Measurements from ENCODE around the gene AHCYL2.
"Not testable (repeated sequence)": the region's sequence is repeated elsewhere in the genome, so short reads cannot be mapped to it uniquely, and the experiment has no call there.

Gene AHCYL2

DNA sequence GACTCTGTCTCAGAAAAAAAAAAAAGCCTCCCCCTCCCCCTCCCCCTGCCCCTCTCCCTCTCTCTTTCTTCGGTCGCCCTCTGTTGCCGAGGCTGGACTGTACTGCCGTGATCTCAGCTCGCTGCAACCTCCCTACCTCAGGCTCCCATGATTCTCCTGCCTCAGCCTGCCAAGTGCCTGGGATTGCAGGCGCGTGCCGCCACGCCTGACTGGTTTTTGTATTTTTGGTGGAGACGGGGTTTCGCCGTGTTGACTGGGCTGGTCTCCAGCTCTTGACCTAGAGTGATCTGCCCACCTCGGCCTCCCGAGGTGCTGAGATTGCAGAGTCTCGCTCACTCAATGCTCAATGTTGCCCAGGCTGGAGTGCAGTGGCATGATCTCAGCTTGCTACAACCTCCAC is 9.1 kb upstream of the AHCYL2 start:
- not testable (repeated sequence) for H3K4me3 Mint-ChIP-seq; H3K9me3 Mint-ChIP-seq; H3K4me1 Mint-ChIP-seq (ENCODE audit: low read depth in 2 of 2); H3K36me3 Mint-ChIP-seq (ENCODE audit: insufficient read depth); H3K27ac Mint-ChIP-seq; DNase-seq; ATAC-seq (replicated peaks)
- peaks cover 11 to 40% of the 10 kb centered on the region in 2 donors for H3K27me3 Mint-ChIP-seq

DNA sequence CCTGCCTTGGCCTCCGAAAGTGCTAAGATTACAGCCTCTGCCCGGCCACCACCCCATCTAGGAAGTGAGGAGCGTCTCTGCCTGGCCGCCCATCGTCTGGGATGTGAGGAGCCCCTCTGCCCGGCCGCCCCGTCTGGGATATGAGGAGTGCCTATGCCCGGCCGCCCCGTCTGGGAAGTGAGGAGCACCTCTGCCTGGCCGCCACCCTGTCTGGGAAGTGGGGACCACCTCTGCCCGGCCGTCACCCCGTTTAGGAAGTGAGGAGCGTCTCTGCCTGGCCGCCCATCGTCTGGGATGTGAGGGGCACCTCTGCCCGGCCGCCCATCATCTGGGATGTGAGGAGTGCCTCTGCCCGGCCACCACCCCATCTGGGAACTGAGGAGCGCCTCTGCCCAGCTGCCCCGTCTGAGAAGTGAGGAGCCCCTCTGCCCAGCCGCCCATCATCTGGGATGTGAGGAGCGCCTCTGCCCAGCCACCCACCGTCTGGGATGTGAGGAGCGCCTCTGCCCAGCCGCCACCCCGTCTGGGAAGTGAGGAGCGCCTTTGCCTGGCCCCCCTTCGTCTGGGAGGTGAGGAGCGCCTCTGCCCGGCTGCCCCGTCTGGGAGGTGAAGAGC is 8.6 kb upstream of the AHCYL2 start:
- H3K36me3 Mint-ChIP-seq (ENCODE audit: insufficient read depth); ATAC-seq (replicated peaks); H3K27ac Mint-ChIP-seq; H3K4me1 Mint-ChIP-seq (ENCODE audit: low read depth in 2 of 2); H3K4me3 Mint-ChIP-seq; H3K9me3 Mint-ChIP-seq; DNase-seq: not testable (repeated sequence)
- peaks cover 11 to 34% of the 10 kb centered on the region in 2 donors for H3K27me3 Mint-ChIP-seq

DNA sequence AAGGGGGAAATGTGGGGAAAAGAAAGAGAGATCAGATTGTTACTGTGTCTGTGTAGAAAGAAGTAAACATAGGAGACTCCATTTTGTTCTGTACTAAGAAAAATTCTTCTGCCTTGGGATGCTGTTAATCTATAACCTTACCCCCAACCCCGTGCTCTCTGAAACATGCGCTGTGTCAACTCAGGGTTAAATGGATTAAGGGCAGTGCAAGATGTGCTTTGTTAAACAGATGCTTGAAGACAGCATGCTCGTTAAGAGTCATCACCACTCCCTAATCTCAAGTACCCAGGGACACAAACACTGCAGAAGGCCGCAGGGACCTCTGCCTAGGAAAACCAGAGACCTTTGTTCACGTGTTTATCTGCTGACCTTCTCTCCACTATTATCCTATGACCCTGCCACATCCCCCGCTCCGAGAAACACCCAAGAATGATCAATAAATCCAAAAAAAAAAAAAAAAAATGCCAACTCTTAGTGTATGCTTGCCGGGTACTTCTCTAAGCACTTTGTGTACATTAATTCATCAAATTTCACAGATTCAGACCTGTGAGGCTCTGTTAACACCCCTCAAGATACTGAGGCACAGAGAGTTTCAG is 7.9 kb upstream of the AHCYL2 start:
- not testable (repeated sequence) for H3K27ac Mint-ChIP-seq; H3K4me3 Mint-ChIP-seq; ATAC-seq (replicated peaks); H3K9me3 Mint-ChIP-seq; H3K4me1 Mint-ChIP-seq (ENCODE audit: low read depth in 2 of 2); H3K36me3 Mint-ChIP-seq (ENCODE audit: insufficient read depth); DNase-seq
- peaks cover 11 to 27% of the 10 kb centered on the region in 2 donors for H3K27me3 Mint-ChIP-seq

DNA sequence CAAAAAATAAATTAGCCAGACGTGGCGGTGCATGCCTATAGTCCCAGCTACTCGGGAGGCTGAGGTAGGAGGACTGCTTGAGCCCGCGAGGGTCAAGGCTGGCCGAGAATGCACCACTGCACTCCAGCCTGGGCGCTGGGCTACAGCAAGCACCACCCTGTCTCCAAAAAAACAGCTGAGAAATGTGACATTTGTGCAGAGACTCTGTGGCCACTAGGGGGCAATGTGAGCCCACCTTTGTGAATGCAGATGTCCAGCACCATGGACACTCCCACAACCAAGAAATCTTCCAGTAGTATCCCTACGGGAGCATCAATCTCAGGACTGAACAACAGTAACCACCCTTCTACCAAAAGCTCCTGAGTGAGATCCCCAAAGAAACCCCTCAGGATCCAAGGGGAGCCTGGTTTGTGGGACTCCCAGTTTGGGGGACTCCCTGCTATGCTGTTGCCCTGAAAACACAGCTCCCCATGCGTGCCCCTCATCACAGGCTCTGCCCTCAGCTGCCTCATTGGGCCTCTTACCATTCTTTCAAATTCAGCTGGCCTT is 6.2 kb upstream of the AHCYL2 start:
- H3K36me3 Mint-ChIP-seq (ENCODE audit: insufficient read depth) = no peaks in the 10 kb centered on the region
- ATAC-seq (replicated peaks) (peak; percentile 92), DNase-seq (peak; percentile 76 to 81 (median 81))
- no peaks in the 10 kb centered on the region for H3K9me3 Mint-ChIP-seq
- H3K27me3 Mint-ChIP-seq = peaks cover 11 to 19% of the 10 kb centered on the region in 2 donors
- H3K4me1 Mint-ChIP-seq (ENCODE audit: low read depth in 2 of 2) = peaks cover 2 to 3% of the 10 kb centered on the region in 2 donors
- H3K27ac Mint-ChIP-seq = no peak overlapping the region
- H3K4me3 Mint-ChIP-seq = no peak overlapping the region

DNA sequence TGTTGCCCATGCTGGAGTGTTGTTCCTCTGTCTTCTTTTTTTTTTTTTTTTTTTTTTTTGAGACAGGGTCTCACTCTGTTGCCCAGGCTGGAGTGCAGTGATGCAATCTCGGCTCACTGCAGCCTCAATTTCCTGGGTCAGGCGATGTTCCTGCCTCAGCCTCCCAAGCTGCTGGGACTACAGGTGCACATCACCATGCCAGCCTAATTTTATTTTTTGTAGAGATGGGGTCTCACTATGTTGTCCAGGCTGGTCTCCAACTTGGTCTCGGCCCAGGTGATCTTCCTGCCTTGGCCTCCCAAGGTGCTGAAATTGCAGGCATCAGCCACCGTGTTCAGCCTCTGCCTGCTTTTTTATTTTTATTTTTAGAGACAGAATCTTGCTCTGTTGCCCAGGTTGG is 5.7 kb upstream of the AHCYL2 start:
- peaks cover 6 to 19% of the 10 kb centered on the region in 2 donors for H3K27me3 Mint-ChIP-seq
- not testable (repeated sequence) for H3K9me3 Mint-ChIP-seq; ATAC-seq (replicated peaks); H3K36me3 Mint-ChIP-seq (ENCODE audit: insufficient read depth); H3K4me1 Mint-ChIP-seq (ENCODE audit: low read depth in 2 of 2); H3K27ac Mint-ChIP-seq; H3K4me3 Mint-ChIP-seq; DNase-seq

DNA sequence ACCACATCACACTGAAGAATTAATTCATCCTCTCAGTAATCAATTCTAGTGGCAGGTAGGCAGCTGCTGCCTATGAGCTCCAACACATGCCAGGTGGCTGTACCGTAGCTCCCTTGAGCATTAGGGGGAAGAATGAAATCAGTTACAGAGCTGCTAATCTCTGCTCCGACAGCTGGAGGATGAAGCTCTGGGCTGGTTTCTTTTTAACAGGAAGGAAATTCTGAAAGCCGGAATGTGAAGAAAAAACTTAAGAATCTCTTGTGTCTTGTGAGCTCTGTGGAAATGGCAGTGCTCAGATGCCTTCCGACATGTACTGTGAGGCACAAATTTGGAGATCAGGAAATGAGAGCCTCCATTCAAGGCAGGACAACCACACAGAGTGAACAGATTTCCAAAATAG is 2.8 kb upstream of the AHCYL2 start:
- H3K27me3 Mint-ChIP-seq = peaks cover 6 to 13% of the 10 kb centered on the region in 2 donors
- peaks cover 17 to 25% of the 10 kb centered on the region in 2 donors for H3K4me1 Mint-ChIP-seq (ENCODE audit: low read depth in 2 of 2)
- H3K27ac Mint-ChIP-seq = no peak overlapping the region
- H3K9me3 Mint-ChIP-seq = no peaks in the 10 kb centered on the region
- DNase-seq (no peak), ATAC-seq (replicated peaks) (no peak)
- no peak overlapping the region for H3K4me3 Mint-ChIP-seq
- H3K36me3 Mint-ChIP-seq (ENCODE audit: insufficient read depth) = peaks cover 6% of the 10 kb centered on the region

DNA sequence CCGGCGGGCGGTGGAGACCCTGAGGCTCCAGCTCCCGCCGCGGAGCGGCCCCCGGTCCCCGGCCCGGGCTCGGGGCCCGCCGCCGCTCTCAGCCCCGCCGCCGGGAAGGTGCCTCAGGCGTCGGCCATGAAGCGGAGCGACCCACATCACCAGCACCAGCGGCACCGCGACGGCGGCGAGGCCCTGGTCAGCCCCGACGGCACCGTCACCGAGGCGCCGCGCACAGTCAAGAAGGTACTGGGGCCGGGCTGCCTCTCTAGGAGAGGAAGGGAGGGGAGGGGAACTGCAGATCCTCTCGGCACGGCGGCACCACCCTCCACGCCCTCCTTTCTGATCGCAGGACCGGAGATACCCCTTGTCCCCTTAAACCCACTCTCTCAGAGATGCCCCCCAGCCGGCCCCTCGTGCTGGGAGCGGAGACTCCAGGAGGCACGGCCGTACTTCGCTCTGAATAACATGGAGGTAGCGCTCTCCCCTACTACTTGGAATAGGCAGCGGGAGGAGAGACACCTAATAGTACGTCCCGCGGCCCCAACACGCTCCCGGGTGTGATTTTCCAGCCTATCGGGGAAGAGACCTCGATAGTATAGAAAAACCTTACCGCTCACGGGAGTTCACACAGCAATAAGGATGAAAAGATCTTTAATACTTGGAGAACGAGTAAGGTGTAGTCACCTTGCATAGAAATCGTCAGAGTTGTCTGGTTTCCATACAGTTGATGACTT is 538 bp downstream of the AHCYL2 start:
- no peaks in the 10 kb centered on the region for H3K27me3 Mint-ChIP-seq

DNA sequence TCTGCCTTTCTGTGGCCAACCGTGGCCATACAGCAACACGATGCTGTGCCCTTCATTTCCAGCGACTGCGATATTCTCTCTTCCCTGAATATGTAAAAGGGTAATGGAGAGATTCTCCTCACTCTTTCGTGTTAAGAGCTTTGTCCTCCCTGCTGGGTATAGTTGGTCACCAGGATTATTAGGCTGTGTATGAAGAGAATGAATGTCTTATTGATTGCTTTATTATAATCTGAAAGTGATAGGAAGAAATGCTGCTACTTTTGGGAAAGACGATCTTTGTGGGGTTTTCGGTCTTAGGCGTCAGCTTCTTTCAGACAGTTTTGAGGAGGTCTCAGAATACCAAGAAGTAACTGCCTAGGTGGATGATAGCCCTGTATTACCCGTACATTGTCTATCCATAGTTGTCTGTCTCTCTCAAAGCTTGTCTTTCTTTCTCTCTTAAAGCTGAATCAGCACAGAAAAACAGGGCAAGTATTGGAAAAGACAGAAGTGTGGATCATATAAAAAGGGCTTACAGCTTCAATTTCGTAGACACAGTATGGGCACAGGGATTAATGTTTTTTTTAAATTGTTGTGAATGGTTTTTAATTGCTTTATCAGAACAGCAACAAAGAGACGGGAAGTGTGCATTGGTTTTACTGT is 1.2 kb downstream of the AHCYL2 start:
- Mint-ChIP-seq H3K27ac (peak overlapping the region; percentile 84 to 93), H3K27me3 (no peaks in the 10 kb centered on the region), H3K4me3 (peak overlapping the region; percentile 89 to 90), H3K9me3 (no peaks in the 10 kb centered on the region), H3K36me3 (ENCODE audit: insufficient read depth) (peaks cover 6% of the 10 kb centered on the region), H3K4me1 (ENCODE audit: low read depth in 2 of 2) (peaks cover 15 to 22% of the 10 kb centered on the region in 2 donors)
- ATAC-seq (replicated peaks) (no peak), DNase-seq (no peak)

More for the DNA sequence above, 538 bp downstream of the AHCYL2 start:
- H3K27ac Mint-ChIP-seq = peak overlapping the region; percentile 84 to 93
- peak overlapping the region; percentile 89 to 90 for H3K4me3 Mint-ChIP-seq
- peaks cover 6% of the 10 kb centered on the region for H3K36me3 Mint-ChIP-seq (ENCODE audit: insufficient read depth)
- no peaks in the 10 kb centered on the region for H3K9me3 Mint-ChIP-seq
- ATAC-seq (replicated peaks) (peak; percentile 43), DNase-seq (peak; percentile 42 to 50 (median 44))
- H3K4me1 Mint-ChIP-seq (ENCODE audit: low read depth in 2 of 2) = peaks cover 15 to 22% of the 10 kb centered on the region in 2 donors

DNA sequence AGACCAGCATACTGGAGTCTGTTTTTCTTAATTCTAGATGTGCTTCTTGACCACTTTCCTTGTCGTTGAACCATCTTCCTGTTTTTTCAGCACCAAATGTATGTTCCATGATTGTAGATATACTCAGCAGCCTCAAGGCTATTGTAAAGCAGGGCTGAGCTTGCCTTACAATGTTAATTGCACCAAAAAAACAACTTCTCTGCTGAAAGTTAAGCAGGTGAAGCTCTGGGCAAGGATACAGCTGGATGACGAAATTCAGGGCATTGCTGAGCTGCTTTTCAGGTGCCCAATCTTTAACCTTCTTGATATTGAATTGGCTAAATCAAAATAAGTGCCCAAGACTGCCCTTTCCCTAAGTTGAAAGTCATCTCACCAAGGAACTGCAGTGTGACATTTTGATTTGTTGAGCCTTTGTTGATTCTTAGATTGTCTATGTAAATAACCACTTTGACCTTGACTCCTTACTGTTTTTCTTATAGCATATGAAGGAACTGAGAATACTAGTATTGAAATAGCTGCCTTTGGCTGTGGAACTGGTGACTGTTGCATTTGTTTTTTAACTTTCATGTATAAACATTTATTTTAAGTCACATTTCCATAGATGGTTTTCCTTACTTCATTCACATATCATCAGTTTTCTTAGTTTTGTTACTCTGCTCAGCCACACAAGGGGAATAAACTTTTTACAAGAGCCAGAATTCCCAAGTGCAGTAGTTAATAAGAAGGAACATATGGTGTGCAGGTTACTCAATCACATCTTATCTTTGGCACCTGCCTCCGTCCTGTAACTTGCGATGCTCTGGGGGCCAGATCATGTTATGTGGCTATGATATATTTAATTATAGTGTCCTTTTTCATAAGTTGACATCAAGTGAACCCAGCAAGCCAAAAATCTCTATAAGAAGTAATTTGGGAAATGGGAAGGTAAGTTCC is 3.1 kb downstream of the AHCYL2 start:
- peaks cover 15 to 27% of the 10 kb centered on the region in 2 donors for H3K4me1 Mint-ChIP-seq (ENCODE audit: low read depth in 2 of 2)
- peaks cover 6% of the 10 kb centered on the region for H3K36me3 Mint-ChIP-seq (ENCODE audit: insufficient read depth)
- H3K9me3 Mint-ChIP-seq = no peaks in the 10 kb centered on the region
- H3K27ac Mint-ChIP-seq = no peak overlapping the region
- H3K4me3 Mint-ChIP-seq = no peak overlapping the region
- H3K27me3 Mint-ChIP-seq = no peaks in the 10 kb centered on the region
- DNase-seq = no peak
- no peak for ATAC-seq (replicated peaks)

DNA sequence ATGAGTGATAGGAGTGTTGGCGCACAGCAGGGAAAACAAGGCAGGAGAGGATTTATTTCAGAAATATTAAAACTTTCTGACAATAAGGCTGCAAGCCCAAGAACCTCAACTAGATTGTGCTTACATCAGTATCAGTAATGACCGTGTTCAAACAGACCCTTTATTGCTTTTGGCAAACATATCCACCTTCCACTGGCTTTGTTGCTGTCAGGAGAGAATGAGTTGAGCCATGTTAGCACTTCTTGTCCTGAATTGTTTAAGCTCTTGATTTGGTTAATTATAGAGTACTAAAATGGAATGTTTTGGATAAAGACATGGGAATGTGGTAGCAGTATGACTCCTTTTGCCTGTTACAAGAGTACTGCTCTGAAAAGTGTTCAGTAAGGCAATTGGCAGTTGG is 3.8 kb downstream of the AHCYL2 start:
- peaks cover 15 to 29% of the 10 kb centered on the region in 2 donors for H3K4me1 Mint-ChIP-seq (ENCODE audit: low read depth in 2 of 2)
- no peaks in the 10 kb centered on the region for H3K27me3 Mint-ChIP-seq
- ATAC-seq (replicated peaks) (no peak), DNase-seq (no peak)
- H3K36me3 Mint-ChIP-seq (ENCODE audit: insufficient read depth) = peaks cover 6% of the 10 kb centered on the region
- no peak overlapping the region for H3K4me3 Mint-ChIP-seq
- H3K9me3 Mint-ChIP-seq = no peaks in the 10 kb centered on the region
- no peak overlapping the region for H3K27ac Mint-ChIP-seq

DNA sequence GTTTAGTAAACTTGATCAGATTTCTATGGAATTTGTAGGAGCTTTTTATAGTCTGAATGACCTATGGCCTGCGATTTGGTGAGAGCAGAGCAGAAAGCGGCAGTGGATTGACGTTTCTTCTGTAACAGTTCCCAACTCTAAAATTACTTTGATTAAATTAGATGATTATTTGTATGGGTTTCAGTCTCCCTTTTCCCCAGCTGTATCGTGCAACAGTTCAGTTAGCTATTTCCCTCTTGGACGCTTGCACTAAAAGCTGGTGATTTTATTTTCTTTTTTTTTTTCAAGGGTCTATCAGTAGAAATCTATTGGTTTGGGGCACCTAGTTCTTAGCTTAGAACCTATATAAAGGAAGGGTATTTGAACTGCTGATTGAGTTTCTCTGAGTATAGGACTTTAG is 6.8 kb downstream of the AHCYL2 start:
- H3K27me3 Mint-ChIP-seq = no peaks in the 10 kb centered on the region
- DNase-seq = no peak
- no peak overlapping the region for H3K4me3 Mint-ChIP-seq
- H3K36me3 Mint-ChIP-seq (ENCODE audit: insufficient read depth) = peaks cover 5% of the 10 kb centered on the region
- ATAC-seq (replicated peaks) = no peak
- peaks cover 2 to 24% of the 10 kb centered on the region in 2 donors for H3K4me1 Mint-ChIP-seq (ENCODE audit: low read depth in 2 of 2)
- no peak overlapping the region for H3K27ac Mint-ChIP-seq
- no peaks in the 10 kb centered on the region for H3K9me3 Mint-ChIP-seq

DNA sequence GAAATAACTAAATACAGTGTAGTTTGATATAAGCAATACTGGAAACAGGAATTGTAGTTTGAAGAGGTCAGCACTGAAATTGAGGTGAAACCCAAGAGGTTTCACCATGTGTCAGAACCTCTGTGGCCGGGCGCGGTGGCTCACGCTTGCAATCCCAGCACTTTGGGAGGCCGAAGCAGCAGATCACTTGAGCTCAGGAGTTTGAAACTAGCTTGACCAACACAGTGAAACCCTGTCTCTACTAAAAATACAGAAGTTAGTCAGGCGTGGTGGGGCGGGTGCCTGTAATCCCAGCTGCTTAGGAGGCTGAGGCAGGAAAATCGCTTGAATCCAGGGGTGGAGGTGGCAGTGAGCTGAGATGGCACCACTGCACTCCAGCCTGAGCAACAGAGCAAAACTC is 13.7 kb downstream of the AHCYL2 start:
- DNase-seq (no peak), ATAC-seq (replicated peaks) (no peak)
- Mint-ChIP-seq H3K4me1 (ENCODE audit: low read depth in 2 of 2) (peaks cover 8 to 28% of the 10 kb centered on the region in 2 donors), H3K27ac (no peak overlapping the region), H3K36me3 (ENCODE audit: insufficient read depth) (peaks cover 9% of the 10 kb centered on the region), H3K4me3 (no peak overlapping the region), H3K27me3 (no peaks in the 10 kb centered on the region), H3K9me3 (no peaks in the 10 kb centered on the region)
